MCF 10A (cell line): ENCODE data around the gene ERP44. TPM values are rescaled to one million over a fixed set of nuclear protein-coding genes. Genes with fewer than 3 reads are reported as not detected.
"Not testable (repeated sequence)": the region's sequence is repeated elsewhere in the genome, so short reads cannot be mapped to it uniquely, and the experiment has no call there.

Source experiments
- BruUV-seq: library from RNA; stranded (reverse); fragments of 400-500 nt; replicated peaks from 2 replicates; lab custom pipeline; 2021; lab: Mats Ljungman, UMichigan
- CTCF ChIA-PET: fragments of 300-600 bp; sonication (Branson Sonifier 250); formaldehyde crosslinking; extraction: SDS; loops from one replicate; lab custom pipeline; 2021; ENCODE audit warnings: antibody characterized with exemption, inconsistent platforms; lab: Yijun Ruan, JAX
- POLR2A ChIA-PET: fragments of 300-600, 350-650 bp; sonication (Branson Sonifier 250); formaldehyde crosslinking; extraction: SDS; loops from one replicate; lab custom pipeline; 2020; ENCODE audit warnings: antibody characterized with exemption, inconsistent platforms; lab: Yijun Ruan, JAX
- DNase-seq: peaks from one replicate; pipeline ENCODE4 v3.0.0-alpha.2; 2018; ENCODE audit not compliant: unreplicated experiment
- H3K27ac Mint-ChIP-seq: one replicate; pipeline ENCODE4 v1.8.0; 2022; ENCODE audit warnings: mild to moderate bottlenecking, low read depth, mixed read lengths; ENCODE audit not compliant: unreplicated experiment
- H3K27me3 Mint-ChIP-seq: one replicate; pipeline ENCODE4 v1.8.0; 2022; ENCODE audit warnings: mixed read lengths; ENCODE audit not compliant: insufficient read depth, unreplicated experiment
- H3K36me3 Mint-ChIP-seq: one replicate; pipeline ENCODE4 v1.8.0; 2022; ENCODE audit warnings: mild to moderate bottlenecking, moderate library complexity, mixed read lengths; ENCODE audit not compliant: insufficient read depth, unreplicated experiment
- H3K4me1 Mint-ChIP-seq: one replicate; pipeline ENCODE4 v1.8.0; 2022; ENCODE audit warnings: mixed read lengths; ENCODE audit not compliant: insufficient read depth, unreplicated experiment
- H3K4me3 Mint-ChIP-seq: one replicate; pipeline ENCODE4 v1.8.0; 2022; ENCODE audit warnings: mild to moderate bottlenecking, moderate library complexity, mixed read lengths; ENCODE audit not compliant: unreplicated experiment
- H3K9me3 Mint-ChIP-seq: one replicate; pipeline ENCODE4 v1.8.0; 2022; ENCODE audit warnings: mixed read lengths; ENCODE audit not compliant: unreplicated experiment
- intact Hi-C: fragments of 100-400 bp; cut with micrococcal nuclease; formaldehyde crosslinking; loops from 2 replicates; pipeline ENCODE4 v1.14.1; 2022
- total RNA-seq: library from RNA; stranded (reverse); gene quantifications from 2 replicates; pipeline ENCODE4 v1.2.3, GENCODE V29; 2022
- TF ChIP-seq, protein P1 (sequence below): fragments of 200-600 bp; IDR thresholded peaks from one replicate; pipeline ENCODE4 v1.8.0; 2022; ENCODE audit warnings: antibody characterized with exemption, mild to moderate bottlenecking; ENCODE audit not compliant: unreplicated experiment

Gene ERP44
- total RNA-seq, 1 experiment from 2014 or later, result 26.3 TPM

DNA sequence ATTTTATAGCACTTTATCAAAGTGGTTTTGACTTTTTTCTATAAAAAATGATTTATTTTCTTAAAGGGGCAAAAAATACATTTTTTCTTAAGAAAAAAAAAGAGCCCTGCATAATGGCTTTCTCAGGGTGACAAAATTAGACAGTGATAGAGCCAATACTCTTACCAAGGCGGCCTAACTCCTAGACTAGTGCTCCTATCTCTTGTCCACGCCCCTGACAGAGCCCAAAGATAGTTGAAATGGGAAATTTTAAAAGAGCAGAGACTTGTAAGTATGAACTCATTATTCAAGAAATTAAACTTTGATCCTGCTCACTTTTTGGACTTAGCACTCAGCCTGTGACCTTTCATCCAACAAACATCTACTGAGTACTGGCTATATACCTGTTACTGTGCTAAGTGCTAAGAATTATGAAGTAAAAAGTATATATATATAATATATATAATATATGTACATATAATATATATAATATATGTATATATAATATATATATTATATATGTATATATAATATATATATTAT lies 1.4 kb upstream of the ERP44 start:
- intact Hi-C loops, result no loop called here
- POLR2A ChIA-PET, result interaction anchor here (0.9 to 3.0 kb wide), 8 partner anchors 8 to 279 kb away, joined by 3 to 20 read pairs (median 6); partner anchors contain the start of gene NR4A3
- TF ChIP-seq, protein P1, sequence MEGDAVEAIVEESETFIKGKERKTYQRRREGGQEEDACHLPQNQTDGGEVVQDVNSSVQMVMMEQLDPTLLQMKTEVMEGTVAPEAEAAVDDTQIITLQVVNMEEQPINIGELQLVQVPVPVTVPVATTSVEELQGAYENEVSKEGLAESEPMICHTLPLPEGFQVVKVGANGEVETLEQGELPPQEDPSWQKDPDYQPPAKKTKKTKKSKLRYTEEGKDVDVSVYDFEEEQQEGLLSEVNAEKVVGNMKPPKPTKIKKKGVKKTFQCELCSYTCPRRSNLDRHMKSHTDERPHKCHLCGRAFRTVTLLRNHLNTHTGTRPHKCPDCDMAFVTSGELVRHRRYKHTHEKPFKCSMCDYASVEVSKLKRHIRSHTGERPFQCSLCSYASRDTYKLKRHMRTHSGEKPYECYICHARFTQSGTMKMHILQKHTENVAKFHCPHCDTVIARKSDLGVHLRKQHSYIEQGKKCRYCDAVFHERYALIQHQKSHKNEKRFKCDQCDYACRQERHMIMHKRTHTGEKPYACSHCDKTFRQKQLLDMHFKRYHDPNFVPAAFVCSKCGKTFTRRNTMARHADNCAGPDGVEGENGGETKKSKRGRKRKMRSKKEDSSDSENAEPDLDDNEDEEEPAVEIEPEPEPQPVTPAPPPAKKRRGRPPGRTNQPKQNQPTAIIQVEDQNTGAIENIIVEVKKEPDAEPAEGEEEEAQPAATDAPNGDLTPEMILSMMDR, result no peak
- CTCF ChIA-PET, result no interaction called here
- H3K27me3 Mint-ChIP-seq, result no peaks in the 10 kb centered on the region
- H3K4me1 Mint-ChIP-seq, result peaks cover 19% of the 10 kb centered on the region
- peak overlapping the region; percentile 97 for H3K4me3 Mint-ChIP-seq
- BruUV-seq, result TSS peak; percentile 59
- no peak for DNase-seq
- peaks cover 22% of the 10 kb centered on the region for H3K36me3 Mint-ChIP-seq
- peak overlapping the region; percentile 96 for H3K27ac Mint-ChIP-seq
- H3K9me3 Mint-ChIP-seq, result no peaks in the 10 kb centered on the region

DNA sequence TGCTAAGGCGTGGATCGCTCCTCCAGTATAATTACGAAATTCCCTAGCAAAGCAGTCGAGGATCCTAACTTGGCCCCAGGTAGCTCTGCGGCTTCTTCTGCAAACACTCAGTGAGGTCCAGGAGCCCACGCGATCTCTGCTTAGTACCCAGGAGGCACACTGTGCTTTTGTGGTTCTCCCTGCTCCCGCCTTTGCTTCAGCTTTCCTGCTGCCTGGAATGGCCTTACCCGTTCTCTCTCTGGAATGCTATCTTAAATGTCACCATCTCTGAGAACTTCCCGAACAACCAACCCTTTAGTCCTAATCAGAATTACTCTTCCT lies 882 bp upstream of the ERP44 start:
- no peaks in the 10 kb centered on the region for H3K27me3 Mint-ChIP-seq
- intact Hi-C loops, result loop anchor here (1.0 to 5.0 kb wide), 2 partner anchors 71 to 113 kb away; no protein-coding TSS in a partner anchor
- TF ChIP-seq, protein P1, result no peak
- no peaks in the 10 kb centered on the region for H3K9me3 Mint-ChIP-seq
- peaks cover 23% of the 10 kb centered on the region for H3K4me1 Mint-ChIP-seq
- ChIA-PET POLR2A (interaction anchor here (0.6 to 3.0 kb wide), 13 partner anchors 9 to 1407 kb away, joined by 3 to 20 read pairs (median 4); partner anchors contain the start of gene NR4A3), CTCF (interaction anchor here (0.5 kb wide), 1 partner anchor 48 kb away, joined by 3 read pairs; no protein-coding TSS in a partner anchor)
- no peak for DNase-seq
- H3K27ac Mint-ChIP-seq, result peak overlapping the region; percentile 96
- peaks cover 22% of the 10 kb centered on the region for H3K36me3 Mint-ChIP-seq
- H3K4me3 Mint-ChIP-seq, result peak overlapping the region; percentile 97
- BruUV-seq, result no TSS peak

DNA sequence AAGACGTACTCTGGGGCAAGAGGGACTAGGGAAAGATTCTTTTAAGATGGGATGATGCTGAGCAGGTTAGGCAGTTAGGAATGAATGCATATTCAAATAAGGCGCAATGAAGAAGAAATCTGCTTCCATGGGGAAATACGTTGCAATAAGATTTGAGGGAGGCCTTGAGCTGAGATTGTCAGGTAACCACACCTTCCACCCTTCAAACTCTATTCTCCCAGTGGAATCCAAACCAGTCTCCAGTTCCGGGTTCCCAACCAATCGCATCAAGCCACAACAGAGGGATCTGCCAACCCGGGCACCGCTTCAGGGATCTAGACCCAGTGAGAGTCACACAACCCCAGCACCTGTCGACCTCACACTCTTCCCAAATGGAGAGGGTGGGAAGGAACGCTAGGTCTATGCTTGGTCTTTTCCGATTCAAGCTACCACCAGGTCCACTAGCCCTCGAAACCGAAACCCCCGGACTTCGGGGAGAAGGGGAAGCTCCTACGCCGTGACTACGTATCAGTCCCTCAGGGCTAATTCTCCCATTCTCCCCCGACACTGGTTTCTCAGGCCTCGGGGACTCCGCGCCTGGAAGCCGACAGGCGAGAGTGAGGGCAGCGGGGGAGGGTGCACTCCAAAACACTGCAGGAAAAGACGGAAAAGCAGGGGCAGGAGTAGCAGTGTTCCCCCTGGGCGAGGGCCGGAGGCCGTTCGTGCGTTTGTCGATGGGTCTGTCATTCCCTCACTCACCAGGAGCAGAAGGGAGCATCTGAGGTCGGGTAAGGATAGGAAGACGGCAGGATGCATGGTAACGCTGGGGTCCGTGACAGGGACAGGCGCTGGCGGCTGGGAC lies 534 bp downstream of the ERP44 start:
- DNase-seq, result peak; percentile 87
- Mint-ChIP-seq H3K4me3 (peak overlapping the region; percentile 97), H3K27ac (peak overlapping the region; percentile 96), H3K36me3 (peaks cover 22% of the 10 kb centered on the region), H3K9me3 (no peaks in the 10 kb centered on the region), H3K27me3 (no peaks in the 10 kb centered on the region), H3K4me1 (peaks cover 23% of the 10 kb centered on the region)
- intact Hi-C loops, result loop anchor here (5.0 kb wide), 1 partner anchor 114 kb away; no protein-coding TSS in a partner anchor
- TF ChIP-seq, protein P1, result no peak
- TSS peak; percentile 46 for BruUV-seq
- ChIA-PET POLR2A (interaction anchor here (0.7 to 3.0 kb wide), 20 partner anchors 8 to 1401 kb away, joined by 3 to 23 read pairs (median 4); partner anchors contain the start of genes NR4A3, TEX10 and ZNF189), CTCF (interaction anchor here (1.1 kb wide), 2 partner anchors 14 to 913 kb away, joined by 3 to 4 read pairs; no protein-coding TSS in a partner anchor)

DNA sequence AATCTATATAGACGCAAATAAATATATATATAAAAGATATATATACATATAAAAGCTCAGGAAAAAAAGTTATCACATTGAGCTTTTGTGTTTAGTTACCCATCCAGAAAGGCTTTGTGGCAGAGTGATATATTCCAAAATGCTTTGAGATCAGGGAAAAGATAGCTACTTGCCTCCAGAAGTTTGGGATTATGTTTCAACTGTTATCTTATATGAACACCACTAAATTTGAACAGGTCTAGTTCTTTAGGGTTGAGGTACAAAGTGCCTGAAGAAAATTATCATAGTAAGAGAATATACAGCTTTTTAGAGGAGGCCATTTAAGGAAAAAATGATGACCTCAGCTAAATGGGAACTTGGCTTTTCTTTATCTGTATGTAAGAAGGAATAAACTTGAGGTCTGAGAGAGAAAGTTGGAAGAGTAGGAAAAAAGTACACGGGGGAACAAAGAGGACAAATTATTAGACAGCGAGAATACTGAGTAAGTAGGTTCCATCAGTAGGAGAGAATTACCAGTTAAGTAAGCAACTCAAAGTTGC lies 2.4 kb downstream of the ERP44 start:
- BruUV-seq, result no TSS peak
- ChIA-PET CTCF (interaction anchor here (1.0 to 1.1 kb wide), 2 partner anchors 16 to 24 kb away, joined by 3 read pairs; no protein-coding TSS in a partner anchor), POLR2A (interaction anchor here (0.7 to 2.7 kb wide), 5 partner anchors 15 to 1211 kb away, joined by 3 to 23 read pairs (median 3); partner anchors contain the start of gene STX17)
- Mint-ChIP-seq H3K4me3 (peak overlapping the region; percentile 35), H3K4me1 (peaks cover 23% of the 10 kb centered on the region), H3K27me3 (no peaks in the 10 kb centered on the region), H3K36me3 (peaks cover 5% of the 10 kb centered on the region), H3K27ac (no peak overlapping the region), H3K9me3 (no peaks in the 10 kb centered on the region)
- intact Hi-C loops, result loop anchor here (5.0 kb wide), 1 partner anchor 116 kb away; no protein-coding TSS in a partner anchor
- TF ChIP-seq, protein P1, result no peak
- no peak for DNase-seq

DNA sequence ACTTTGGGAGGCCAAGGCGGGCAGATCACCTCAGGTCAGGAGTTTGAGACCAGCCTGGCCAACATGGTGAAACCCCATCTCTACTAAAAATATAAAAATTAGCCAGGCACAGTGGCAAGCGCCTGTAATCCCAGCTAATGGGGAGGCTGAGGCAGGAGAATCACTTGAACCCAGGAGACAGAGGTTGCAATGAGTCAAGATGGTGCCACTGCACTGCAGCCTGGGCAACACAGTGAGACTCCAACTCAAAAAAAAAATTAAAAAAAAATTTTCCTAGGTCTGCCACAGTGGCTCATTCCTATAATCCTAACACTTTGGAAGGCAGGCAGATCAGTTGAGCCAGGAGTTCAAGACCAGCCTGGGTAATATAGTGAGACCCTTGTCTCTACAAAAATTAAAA lies 4.4 kb downstream of the ERP44 start:
- intact Hi-C loops, H3K9me3 Mint-ChIP-seq, H3K27ac Mint-ChIP-seq, BruUV-seq, H3K36me3 Mint-ChIP-seq, DNase-seq, H3K4me3 Mint-ChIP-seq, H3K27me3 Mint-ChIP-seq: not testable (repeated sequence)
- CTCF ChIA-PET, result interaction anchor here (0.7 to 0.8 kb wide), 2 partner anchors 67 to 129 kb away, joined by 3 to 4 read pairs; no protein-coding TSS in a partner anchor
- POLR2A ChIA-PET, result interaction anchor here (0.6 to 1.1 kb wide), 4 partner anchors 11 to 1327 kb away, joined by 3 to 5 read pairs (median 4); no protein-coding TSS in a partner anchor
- H3K4me1 Mint-ChIP-seq, result peaks cover 23% of the 10 kb centered on the region
